ENCODE data around the gene USPL1. TPM values are rescaled to one million over a fixed set of nuclear protein-coding genes. Genes with fewer than 3 reads are reported as not detected.

Gene USPL1
- total RNA-seq, 1 donor from 2014 or later: 21.9 TPM

- H3K4me1 Mint-ChIP-seq (ENCODE audit: low read depth): peaks cover 4% of the 10 kb centered on the region
- no peaks in the 10 kb centered on the region for H3K9me3 Mint-ChIP-seq (ENCODE audit: low read depth)
- H3K4me3 Mint-ChIP-seq (ENCODE audit: low read depth): no peak overlapping the region
- no peak for TF ChIP-seq CTCF (IDR thresholded peaks at IDR 0.05; ENCODE audit: unreplicated experiment)
- no peaks in the 10 kb centered on the region for H3K27me3 Mint-ChIP-seq
- peaks cover 32% of the 10 kb centered on the region for H3K36me3 Mint-ChIP-seq (ENCODE audit: insufficient read depth)
- DNase-seq (ENCODE audit: low spot score, unreplicated experiment): no peak
- H3K27ac Mint-ChIP-seq: no peak overlapping the region
These were observed 36.7 kb downstream of the USPL1 start for GRCh38 chr13:30654430-30654829.

DNA sequence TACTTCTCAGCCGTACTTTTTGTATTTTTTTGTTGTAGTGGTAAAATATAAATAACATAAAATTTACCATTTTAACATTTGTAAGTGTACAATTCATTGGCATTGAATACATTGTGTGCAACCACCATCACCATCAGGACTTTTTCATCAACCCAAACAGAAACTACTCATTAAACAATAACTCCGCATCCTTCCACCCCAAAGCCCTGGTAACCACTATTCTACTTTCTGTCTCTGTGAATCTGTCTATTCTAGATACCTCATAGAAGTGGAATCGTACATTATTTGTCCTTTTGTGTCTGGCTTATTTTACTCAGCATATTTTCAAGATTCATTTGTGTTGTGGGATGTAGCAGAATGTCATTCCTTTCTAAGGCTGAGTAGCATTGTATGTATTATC, 38.5 kb downstream of the USPL1 start:
- no peak for DNase-seq (ENCODE audit: low spot score, unreplicated experiment)
- Mint-ChIP-seq H3K4me3 (ENCODE audit: low read depth) (no peak overlapping the region), H3K36me3 (ENCODE audit: insufficient read depth) (peaks cover 24% of the 10 kb centered on the region), H3K9me3 (ENCODE audit: low read depth) (no peaks in the 10 kb centered on the region), H3K27ac (no peak overlapping the region), H3K27me3 (no peaks in the 10 kb centered on the region), H3K4me1 (ENCODE audit: low read depth) (peaks cover 17% of the 10 kb centered on the region)
- no peak for TF ChIP-seq CTCF (IDR thresholded peaks at IDR 0.05; ENCODE audit: unreplicated experiment)

DNA sequence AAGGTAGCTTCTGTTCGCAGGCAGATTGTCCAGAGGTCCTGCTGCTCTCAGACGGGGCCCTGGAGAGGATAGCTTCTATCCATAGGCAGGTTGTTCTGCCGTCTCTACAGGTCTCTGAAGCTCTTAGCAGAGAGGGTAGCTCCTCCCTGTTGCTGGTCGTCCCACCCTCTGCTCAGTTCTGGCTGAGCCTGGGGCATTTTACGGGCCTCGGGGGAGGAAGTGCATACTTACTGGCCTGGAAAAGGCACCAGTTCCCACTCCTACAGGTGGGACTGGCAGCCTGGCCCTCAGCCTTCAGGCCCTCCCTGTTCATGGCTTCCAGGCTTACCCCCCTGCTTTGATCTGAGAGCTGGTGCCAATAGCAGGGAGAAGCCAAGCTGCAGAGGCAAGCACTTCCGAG, 42.3 kb downstream of the USPL1 start:
- Mint-ChIP-seq H3K4me1 (ENCODE audit: low read depth) (peaks cover 27% of the 10 kb centered on the region), H3K27me3 (peaks cover 2% of the 10 kb centered on the region), H3K4me3 (ENCODE audit: low read depth) (no peak overlapping the region), H3K36me3 (ENCODE audit: insufficient read depth) (peaks cover 19% of the 10 kb centered on the region), H3K27ac (no peak overlapping the region), H3K9me3 (ENCODE audit: low read depth) (no peaks in the 10 kb centered on the region)
- DNase-seq (ENCODE audit: low spot score, unreplicated experiment): no peak
- TF ChIP-seq CTCF (IDR thresholded peaks at IDR 0.05; ENCODE audit: unreplicated experiment): no peak

DNA sequence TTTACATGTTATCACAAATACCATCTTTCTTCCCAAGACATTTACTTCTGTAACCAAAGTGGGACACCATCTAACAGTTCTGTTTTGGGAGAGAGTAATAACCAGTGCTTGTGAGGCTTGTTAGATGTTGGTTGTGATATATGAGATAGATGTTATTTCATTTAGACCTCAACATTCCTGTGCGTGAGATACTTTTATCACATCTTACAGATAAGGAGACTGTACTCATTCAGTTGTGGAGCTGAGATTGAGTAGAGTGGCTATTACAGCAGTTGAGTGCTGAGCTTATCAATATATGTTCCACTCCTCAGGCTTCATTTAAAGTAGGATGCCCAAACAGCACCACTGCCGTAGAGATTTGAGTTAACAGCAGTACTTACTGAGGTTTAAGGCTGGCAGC, 43.1 kb downstream of the USPL1 start:
- Mint-ChIP-seq H3K9me3 (ENCODE audit: low read depth) (no peaks in the 10 kb centered on the region), H3K27ac (no peak overlapping the region), H3K4me1 (ENCODE audit: low read depth) (peaks cover 27% of the 10 kb centered on the region), H3K4me3 (ENCODE audit: low read depth) (no peak overlapping the region), H3K36me3 (ENCODE audit: insufficient read depth) (peaks cover 16% of the 10 kb centered on the region), H3K27me3 (peaks cover 2% of the 10 kb centered on the region)
- no peak for DNase-seq (ENCODE audit: low spot score, unreplicated experiment)
- no peak for TF ChIP-seq CTCF (IDR thresholded peaks at IDR 0.05; ENCODE audit: unreplicated experiment)

- no peak overlapping the region for H3K27ac Mint-ChIP-seq
- peaks cover 22% of the 10 kb centered on the region for H3K4me1 Mint-ChIP-seq (ENCODE audit: low read depth)
- H3K4me3 Mint-ChIP-seq (ENCODE audit: low read depth): no peak overlapping the region
- H3K9me3 Mint-ChIP-seq (ENCODE audit: low read depth): no peaks in the 10 kb centered on the region
- peaks cover 2% of the 10 kb centered on the region for H3K27me3 Mint-ChIP-seq
- H3K36me3 Mint-ChIP-seq (ENCODE audit: insufficient read depth): no peaks in the 10 kb centered on the region
- TF ChIP-seq CTCF (IDR thresholded peaks at IDR 0.05; ENCODE audit: unreplicated experiment): no peak
- no peak for DNase-seq (ENCODE audit: low spot score, unreplicated experiment)
These were observed 47.1 kb downstream of the USPL1 start for GRCh38 chr13:30664689-30665275.

Data from progenitor cell of endocrine pancreas (in vitro differentiated cells).